SKM-1 treated with dmso at 0.1 percent for 144 hours (cell line): ENCODE measurements around the gene RASAL2.
A peak's percentile ranks its signal among the peaks of the same experiment; 100 is the strongest.
"Not testable (repeated sequence)": the region's sequence is repeated elsewhere in the genome, so short reads cannot be mapped to it uniquely, and the experiment has no call there.

ENCODE experiments used
- DNase-seq: peaks from one replicate; lab custom pipeline; 2025; ENCODE audit not compliant: unreplicated experiment; lab: John Stamatoyannopoulos, UW

The RASAL2 gene

GRCh38 chr1:178155481-178156255, 61.8 kb downstream of the RASAL2 start:
- no peak for DNase-seq

- DNase-seq, result no peak
These were observed 67.0 kb downstream of the RASAL2 start for GRCh38 chr1:178160736-178161475.

GRCh38 chr1:178161516-178161915, 67.6 kb downstream of the RASAL2 start:
- DNase-seq, result no peak

- DNase-seq, result no peak
These were observed 71.3 kb downstream of the RASAL2 start for GRCh38 chr1:178165196-178165595.

GRCh38 chr1:178166429-178167024, 72.6 kb downstream of the RASAL2 start:
- no peak for DNase-seq

GRCh38 chr1:178168536-178168935, 74.6 kb downstream of the RASAL2 start:
- no peak for DNase-seq

- no peak for DNase-seq
These were observed 75.7 kb downstream of the RASAL2 start for GRCh38 chr1:178169649-178170048.

GRCh38 chr1:178172939-178173338, 79.0 kb downstream of the RASAL2 start:
- DNase-seq, result no peak

GRCh38 chr1:178174539-178174938, 80.6 kb downstream of the RASAL2 start:
- DNase-seq, result no peak

GRCh38 chr1:178180405-178180804, 86.5 kb downstream of the RASAL2 start:
- DNase-seq, result no peak

GRCh38 chr1:178183796-178184195, 89.9 kb downstream of the RASAL2 start:
- no peak for DNase-seq

GRCh38 chr1:178188306-178188705, 94.4 kb downstream of the RASAL2 start:
- DNase-seq, result no peak

GRCh38 chr1:178189814-178190213, 95.9 kb downstream of the RASAL2 start:
- DNase-seq, result peak; percentile 25

GRCh38 chr1:178190881-178191280, 97.0 kb downstream of the RASAL2 start:
- no peak for DNase-seq

- DNase-seq, result peak; percentile 100
These were observed 98.8 kb downstream of the RASAL2 start for GRCh38 chr1:178192686-178193085.

- DNase-seq, result no peak
These were observed 102.7 kb downstream of the RASAL2 start for GRCh38 chr1:178196631-178197030.

GRCh38 chr1:178202095-178202494, 108.2 kb downstream of the RASAL2 start:
- DNase-seq, result not testable (repeated sequence)

- DNase-seq, result not testable (repeated sequence)
These were observed 108.6 kb downstream of the RASAL2 start for GRCh38 chr1:178202546-178202945.

GRCh38 chr1:178208269-178208856, 114.5 kb downstream of the RASAL2 start:
- DNase-seq, result not testable (repeated sequence)

GRCh38 chr1:178209935-178210334, 116.0 kb downstream of the RASAL2 start:
- DNase-seq, result no peak

- DNase-seq, result no peak
These were observed 124.6 kb downstream of the RASAL2 start for GRCh38 chr1:178218550-178218949.

- no peak for DNase-seq
These were observed 126.2 kb downstream of the RASAL2 start for GRCh38 chr1:178220094-178220493.
